A673 (cell line): ENCODE results near the gene WT1. TPM values are rescaled to one million over a fixed set of nuclear protein-coding genes. Genes with fewer than 3 reads are reported as not detected.
"Not testable (repeated sequence)": the region's sequence is repeated elsewhere in the genome, so short reads cannot be mapped to it uniquely, and the experiment has no call there.

Experiments
- BruUV-seq: library from RNA; stranded (reverse); fragments of 400-500 nt; replicated peaks from 2 replicates; lab custom pipeline; 2021; lab: Mats Ljungman, UMichigan
- CTCF ChIA-PET: fragments of 300-600 bp; sonication (Branson Sonifier 250); formaldehyde crosslinking; loops from one replicate; lab custom pipeline; 2022; ENCODE audit warnings: antibody characterized with exemption; lab: Charles Lee
- POLR2A ChIA-PET: fragments of 300-600 bp; sonication (Branson Sonifier 250); formaldehyde crosslinking; loops from one replicate; lab custom pipeline; 2022; ENCODE audit warnings: antibody characterized with exemption; ENCODE audit not compliant: low non-redundant PET; lab: Charles Lee
- DNase-seq: peaks from one replicate; pipeline ENCODE4 v3.0.0-alpha.2; 2015; ENCODE audit warnings: low spot score
- H3K27ac ChIP-seq: fragments of 200-600 bp; sonication (generic); 2 replicates; pipeline ENCODE4 v1.5.1; 2016; ENCODE audit warnings: mixed run types, low read depth, mild to moderate bottlenecking, mixed read lengths, antibody characterized with exemption, low read length; ENCODE audit not compliant: poor library complexity, severe bottlenecking
- H3K27me3 ChIP-seq: fragments of 200-600 bp; sonication (generic); replicated peaks from 2 replicates; pipeline ENCODE4 v1.6.1; 2017; ENCODE audit warnings: mixed run types, low read depth, mild to moderate bottlenecking, mixed read lengths, antibody characterized with exemption, low read length; ENCODE audit not compliant: insufficient read depth, poor library complexity
- H3K36me3 ChIP-seq: fragments of 200-600 bp; sonication (generic); 2 replicates; pipeline ENCODE4 v1.6.1; 2016; ENCODE audit warnings: mixed run types, mild to moderate bottlenecking, mixed read lengths, antibody characterized with exemption, low read length; ENCODE audit not compliant: insufficient read depth, poor library complexity, severe bottlenecking
- H3K4me1 ChIP-seq: fragments of 200-600 bp; sonication (generic); 2 replicates; pipeline ENCODE4 v1.6.1; 2017; ENCODE audit warnings: mixed run types, mild to moderate bottlenecking, mixed read lengths, antibody characterized with exemption, low read length; ENCODE audit not compliant: insufficient read depth, poor library complexity, severe bottlenecking
- H3K4me3 ChIP-seq: fragments of 200-600 bp; sonication (generic); 2 replicates; pipeline ENCODE4 v1.5.1; 2016; ENCODE audit warnings: low read depth, mixed run types, mild to moderate bottlenecking, mixed read lengths, low read length; ENCODE audit not compliant: poor library complexity, severe bottlenecking
- H3K9me3 ChIP-seq: fragments of 200-600 bp; sonication (generic); 2 replicates; pipeline ENCODE4 v1.6.1; 2016; ENCODE audit warnings: mixed run types, low read depth, mild to moderate bottlenecking, mixed read lengths, antibody characterized with exemption, low read length; ENCODE audit not compliant: poor library complexity, severe bottlenecking
- CTCF ChIP-seq: fragments of 300-800, 200-600 bp; sonication (generic); conservative IDR thresholded peaks from 2 replicates; pipeline ENCODE4 v1.5.1; 2017; ENCODE audit warnings: low read depth, mild to moderate bottlenecking, antibody characterized with exemption, low read length, moderate library complexity, mixed read lengths
- EZH2 ChIP-seq: fragments of 200-600 bp; sonication (generic); IDR thresholded peaks from 2 replicates; pipeline ENCODE4 v1.6.1; 2017; ENCODE audit warnings: borderline replicate concordance, low read depth, mild to moderate bottlenecking, mixed read lengths, antibody characterized with exemption, low read length; ENCODE audit not compliant: poor library complexity, severe bottlenecking
- intact Hi-C: fragments of 100-400 bp; cut with micrococcal nuclease; formaldehyde crosslinking; loops from one replicate; pipeline ENCODE4 v1.10.0; 2022; ENCODE audit not compliant: unreplicated experiment
- total RNA-seq: library from RNA; stranded (reverse); gene quantifications from 2 replicates; pipeline ENCODE4 v1.2.3, GENCODE V29; 2021

The WT1 gene
- total RNA-seq, 1 experiment from 2014 or later = 10.4 TPM

- no peaks in the 10 kb centered on the region for H3K36me3 ChIP-seq
- ChIA-PET CTCF (no interaction called here), POLR2A (no interaction called here)
- no peak overlapping the region for H3K27ac ChIP-seq
- H3K4me1 ChIP-seq = peaks cover 8% of the 10 kb centered on the region
- peaks cover 52% of the 10 kb centered on the region for H3K27me3 ChIP-seq
- no peak for DNase-seq
- intact Hi-C loops = no loop called here
- H3K4me3 ChIP-seq = no peak overlapping the region
- BruUV-seq = no TSS peak
- no peaks in the 10 kb centered on the region for H3K9me3 ChIP-seq
- TF ChIP-seq CTCF = no peak
- no peak for TF ChIP-seq EZH2
These were observed 38.1 kb upstream of the WT1 start for GRCh38 chr11:32473282-32473909.

- intact Hi-C loops = no loop called here
- BruUV-seq = no TSS peak
- peak overlapping the region; percentile 3 for H3K4me3 ChIP-seq
- CTCF ChIA-PET = no interaction called here
- TF ChIP-seq CTCF (no peak), EZH2 (no peak)
- peak; percentile 99 for DNase-seq
- H3K36me3 ChIP-seq = no peaks in the 10 kb centered on the region
- H3K27ac ChIP-seq = no peak overlapping the region
- H3K4me1 ChIP-seq = peaks cover 8% of the 10 kb centered on the region
- peaks cover 51% of the 10 kb centered on the region for H3K27me3 ChIP-seq
- H3K9me3 ChIP-seq = no peaks in the 10 kb centered on the region
- POLR2A ChIA-PET = interaction anchor here (0.5 kb wide), 2 partner anchors 1067 to 1687 kb away, joined by 4 read pairs; no protein-coding TSS in a partner anchor
These were observed 36.9 kb upstream of the WT1 start for GRCh38 chr11:32472226-32472625.

- H3K36me3 ChIP-seq, H3K4me3 ChIP-seq, intact Hi-C loops, H3K27ac ChIP-seq, H3K9me3 ChIP-seq, BruUV-seq, CTCF ChIA-PET, H3K4me1 ChIP-seq, POLR2A ChIA-PET, DNase-seq: not testable (repeated sequence)
- peak; percentile 40 for TF ChIP-seq CTCF
- H3K27me3 ChIP-seq = peaks cover 57% of the 10 kb centered on the region
These were observed 36.2 kb upstream of the WT1 start for GRCh38 chr11:32471544-32471943.
